ENCODE data around the gene TAMALIN. TPM values are rescaled to one million over a fixed set of nuclear protein-coding genes. Genes with fewer than 3 reads are reported as not detected.

The TAMALIN gene
- total RNA-seq, 1 donor from 2014 or later = 22.2 TPM

GRCh38 chr12:52061470-52062166, 54.9 kb downstream of the TAMALIN start:
- ATAC-seq (no peak), DNase-seq (no peak)
- intact Hi-C loops (cut with micrococcal nuclease) = no loop called here

- no peak for DNase-seq
- intact Hi-C loops (cut with micrococcal nuclease) = no loop called here
Measured at GRCh38 chr12:52062167-52063081, 55.7 kb downstream of the TAMALIN start.

GRCh38 chr12:52063082-52063924, 56.6 kb downstream of the TAMALIN start:
- intact Hi-C loops (cut with micrococcal nuclease) = no loop called here

More at GRCh38 chr12:52062167-52063081, 55.7 kb downstream of the TAMALIN start:
- ATAC-seq = no peak

GRCh38 chr12:52063981-52064649, 57.4 kb downstream of the TAMALIN start:
- peak; percentile 76 for ATAC-seq
- peak; percentile 85 for DNase-seq
- intact Hi-C loops (cut with micrococcal nuclease) = no loop called here

More at GRCh38 chr12:52063082-52063924, 56.6 kb downstream of the TAMALIN start:
- peak; percentile 60 for ATAC-seq
- DNase-seq = peak; percentile 76

Other genes with a start within 250 kb of the TAMALIN start
- gene FIGNL2, start 158.2 kb upstream of the TAMALIN start, total RNA-seq = 0.35 TPM
- gene ANKRD33, start 118.8 kb upstream of the TAMALIN start, total RNA-seq = not detected
- gene ACVRL1, start 99.4 kb upstream of the TAMALIN start, total RNA-seq = 31.7 TPM
- 11.2 TPM for gene ACVR1B, start 55.2 kb upstream of the TAMALIN start, total RNA-seq
- gene NR4A1, start 44.5 kb downstream of the TAMALIN start, total RNA-seq = 58.9 TPM
- 26.5 TPM for gene ATG101, start 63.0 kb downstream of the TAMALIN start, total RNA-seq
- gene SMIM41, start 72.8 kb downstream of the TAMALIN start, total RNA-seq = not detected
- gene KRT80, start 185.1 kb downstream of the TAMALIN start, total RNA-seq = not detected
- 0.69 TPM for gene KRT7, start 226.3 kb downstream of the TAMALIN start, total RNA-seq

Measured in left ventricle myocardium superior (tissue), 1 donor.